T-helper 1 cell (primary cell): ENCODE measurements around the gene TEX2.
A peak's percentile ranks its signal among the peaks of the same experiment; 100 is the strongest.
"Not testable (repeated sequence)": the region's sequence is repeated elsewhere in the genome, so short reads cannot be mapped to it uniquely, and the experiment has no call there.

Experiments used
- DNase-seq, 5 donors: peaks; one replicate each; pipeline ENCODE4 v3.0.0-alpha.2; 2012 to 2020

Gene TEX2

DNA sequence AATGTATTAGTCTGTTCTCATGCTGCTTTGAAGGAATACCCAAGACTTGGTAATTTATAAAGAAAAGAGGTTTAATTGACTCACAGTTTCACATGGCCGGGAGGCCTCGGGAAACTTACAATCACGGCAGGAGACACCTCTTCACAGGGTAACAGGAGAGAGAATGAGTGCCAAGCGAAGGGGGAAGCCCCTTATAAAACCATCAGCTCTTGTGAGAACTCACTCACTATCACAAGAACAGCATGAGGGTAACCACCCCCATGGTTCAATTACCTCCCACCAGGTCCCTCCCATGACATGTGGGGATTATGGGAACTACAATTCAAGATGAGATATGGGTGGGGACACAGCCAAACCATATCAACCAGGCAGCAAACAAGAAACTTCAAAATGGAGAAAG lies 24.6 kb downstream of the TEX2 start:
- not testable (repeated sequence) for DNase-seq

DNA sequence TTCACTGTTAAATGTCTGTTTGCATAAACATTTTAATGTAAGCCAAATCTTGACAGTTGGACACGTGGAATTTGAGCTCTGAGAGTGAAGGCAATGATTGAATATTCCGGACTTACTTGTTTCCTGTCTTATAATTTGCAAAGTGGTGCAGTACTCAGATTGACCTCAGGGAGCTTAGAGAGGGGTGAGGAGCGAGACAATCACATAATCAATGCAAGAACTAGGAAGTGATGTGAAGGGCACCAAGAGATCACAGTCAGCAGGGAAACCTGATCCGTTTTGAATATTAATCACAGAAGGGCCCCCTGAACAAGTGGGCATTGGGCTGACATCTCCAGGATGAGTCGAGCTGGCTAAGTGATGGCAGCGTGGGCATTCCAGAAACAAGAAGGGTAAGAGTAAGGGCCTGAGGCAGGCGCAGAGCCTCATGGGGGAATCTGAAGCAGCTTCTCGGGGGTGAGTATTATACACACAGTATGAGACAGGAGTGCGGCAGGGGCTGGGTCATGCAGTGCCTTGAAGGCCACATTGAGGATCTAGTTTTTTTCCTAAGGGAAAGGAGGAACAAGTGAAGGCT lies 26.1 kb downstream of the TEX2 start:
- no peak for DNase-seq

DNA sequence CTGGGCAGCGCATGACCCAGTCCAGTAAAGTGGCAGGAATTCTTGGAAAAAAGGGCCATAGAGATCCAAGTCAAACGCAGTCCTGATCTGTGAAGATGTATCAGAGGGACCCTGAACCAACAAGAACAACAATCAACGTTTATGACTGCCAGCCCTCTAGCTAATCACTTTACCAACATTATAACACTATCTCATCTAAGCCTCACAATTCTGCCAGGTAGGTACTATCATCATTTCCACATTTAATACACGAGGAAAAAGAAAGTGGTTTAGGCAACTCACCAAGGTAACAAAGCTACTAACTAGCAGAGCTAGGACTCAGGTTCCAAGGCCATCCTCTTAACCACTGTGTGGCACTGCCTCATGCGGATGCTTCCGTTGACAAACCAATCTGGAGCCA lies 28.1 kb downstream of the TEX2 start:
- DNase-seq, result no peak

DNA sequence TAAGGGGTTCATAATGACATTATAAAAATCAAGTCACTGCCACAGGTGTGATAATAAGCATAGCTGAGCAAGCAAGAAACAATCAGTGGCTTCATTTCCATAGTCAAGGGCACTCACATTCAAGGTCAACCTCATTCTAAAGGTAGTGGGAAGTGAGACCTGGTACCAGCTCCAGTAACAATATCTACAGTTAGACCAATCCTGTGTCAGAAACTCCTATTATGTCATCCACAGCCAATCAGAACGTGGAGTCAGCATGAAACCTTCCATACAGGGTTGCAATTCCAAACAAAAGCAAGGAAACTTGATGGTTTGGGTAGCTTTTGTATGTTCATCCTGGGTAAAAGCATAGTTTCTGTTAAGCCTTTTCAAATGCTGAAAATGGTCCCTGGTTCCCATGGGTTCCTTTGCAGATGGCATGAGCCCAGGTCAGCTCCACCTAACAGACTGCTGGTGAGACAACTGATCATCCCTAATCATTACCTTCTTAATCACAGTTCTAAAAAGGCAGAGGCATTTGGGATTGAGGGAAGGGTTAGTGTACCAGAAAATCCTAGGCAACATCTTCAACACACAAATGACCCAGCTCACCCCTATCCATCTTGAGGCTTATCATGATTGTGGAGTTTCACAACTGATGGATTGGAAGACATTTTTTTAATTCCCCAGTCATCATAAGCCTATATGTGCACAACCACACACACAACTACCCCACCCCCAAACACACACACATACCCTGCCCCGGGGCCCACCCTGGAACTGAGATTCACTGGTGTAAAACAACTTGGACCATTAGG lies 30.4 kb downstream of the TEX2 start:
- no peak for DNase-seq

DNA sequence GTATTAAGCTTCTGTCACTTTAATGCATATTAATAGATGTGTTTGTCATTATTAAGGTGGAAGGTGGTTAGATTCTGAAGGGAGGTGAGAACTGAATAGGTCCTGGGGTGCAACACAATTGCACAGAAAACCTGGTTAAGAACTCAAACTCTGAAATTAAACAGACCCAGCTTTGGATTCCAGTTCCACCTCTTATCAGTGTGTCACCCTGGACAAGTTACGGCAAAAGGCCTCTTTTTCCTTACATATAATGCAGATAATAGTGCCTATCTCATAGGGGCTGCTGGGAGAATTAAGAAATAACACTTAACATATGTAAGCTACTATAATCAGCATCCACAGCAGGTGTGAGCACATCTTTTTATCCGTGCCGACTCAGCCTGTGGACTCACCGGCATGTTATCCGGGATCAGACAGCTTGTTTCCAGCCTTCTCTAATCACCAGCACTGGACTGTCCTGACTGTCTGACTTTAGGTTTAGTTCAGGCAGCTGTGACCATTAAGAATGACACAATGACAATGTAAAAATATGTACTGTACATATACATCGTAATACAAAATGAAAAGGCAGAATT lies 31.4 kb downstream of the TEX2 start:
- DNase-seq, result no peak

DNA sequence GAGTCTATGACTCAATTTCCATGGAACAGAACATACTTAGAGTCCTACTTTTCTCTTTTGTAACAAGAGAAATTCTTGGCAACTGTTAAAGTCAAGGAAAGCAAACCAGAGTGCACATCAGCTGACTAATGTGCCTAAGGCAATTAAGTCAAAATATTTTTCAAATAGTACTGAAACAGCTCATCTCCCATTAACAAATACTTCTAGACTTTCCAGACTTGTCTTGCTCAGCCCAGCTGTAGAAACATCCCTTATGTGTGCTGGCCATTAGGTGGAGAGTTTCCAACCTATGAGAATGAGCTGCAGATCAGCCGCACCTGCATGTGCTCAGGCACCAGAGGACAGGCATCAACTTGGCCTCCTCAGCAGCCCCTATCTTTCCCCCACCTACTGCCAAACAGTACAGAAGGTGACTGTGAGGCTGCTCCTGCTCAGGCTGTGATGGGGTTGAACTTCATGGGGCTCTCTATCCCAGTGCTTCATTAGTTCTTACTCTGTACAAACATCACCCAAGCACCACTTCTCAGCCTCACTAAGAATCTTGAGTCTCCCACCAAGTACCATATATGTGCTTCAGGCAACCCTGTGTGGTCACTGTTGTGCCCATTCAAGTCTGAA lies 32.2 kb downstream of the TEX2 start:
- no peak for DNase-seq

DNA sequence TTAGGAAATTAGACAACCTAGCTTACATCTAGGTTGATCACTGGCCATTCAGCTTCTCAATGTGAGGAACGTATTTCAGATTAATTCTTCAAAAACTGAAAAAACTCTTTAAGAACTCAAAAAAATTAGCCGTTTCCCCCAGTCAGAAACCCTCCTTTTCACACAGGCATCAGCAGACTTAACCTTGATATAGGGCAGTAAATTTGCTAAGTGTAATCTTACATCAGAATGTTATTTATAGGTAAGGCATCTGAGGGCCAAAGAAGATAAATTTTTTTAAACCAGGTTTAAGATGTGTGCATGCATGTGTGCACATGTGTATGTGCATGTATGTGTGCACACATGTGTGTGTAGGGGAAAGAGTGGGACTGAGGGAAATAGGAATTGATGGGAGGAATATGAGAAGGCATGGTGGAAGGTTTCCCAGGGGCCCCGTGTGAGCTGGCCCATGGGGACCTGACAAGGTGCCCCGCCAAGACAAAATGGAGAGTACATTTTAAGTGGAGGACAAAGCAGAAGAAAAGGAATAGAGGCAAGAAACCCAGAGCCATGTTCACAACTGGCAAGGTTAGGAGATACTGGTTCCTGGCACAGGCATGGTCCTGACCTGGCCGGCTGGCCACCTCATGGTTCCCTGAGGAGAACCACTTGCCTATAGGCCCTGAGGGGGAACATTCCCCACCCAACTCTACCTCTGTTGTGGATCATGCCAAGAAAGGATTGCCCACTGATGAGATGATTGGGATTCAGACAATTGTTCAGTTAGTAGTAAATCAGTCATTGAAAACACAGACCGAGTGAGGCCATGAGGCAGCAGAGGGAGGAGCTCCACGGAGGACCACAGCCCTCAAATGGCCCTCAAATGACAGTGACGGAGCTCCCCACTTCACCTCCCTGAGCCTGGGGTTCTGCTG lies 33.0 kb downstream of the TEX2 start:
- no peak for DNase-seq

DNA sequence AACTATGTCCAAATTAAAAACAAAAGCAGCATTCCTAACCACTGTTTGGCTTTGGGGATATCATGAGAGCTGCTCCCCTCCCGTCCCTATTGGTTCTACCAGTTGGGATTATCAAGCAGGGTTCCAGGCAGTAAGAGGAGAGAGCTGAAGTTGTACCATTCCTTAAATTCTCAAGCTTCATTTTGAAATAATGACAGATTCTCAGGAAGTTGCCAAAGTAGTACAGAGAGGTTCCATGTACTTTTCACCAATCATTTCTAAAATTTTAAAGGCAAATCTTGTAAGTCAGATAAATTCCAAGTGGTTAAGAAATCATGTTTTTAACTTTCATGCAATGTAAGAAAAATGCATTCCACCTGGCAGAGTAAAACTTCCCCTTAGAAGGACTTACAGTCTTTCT lies 36.9 kb downstream of the TEX2 start:
- DNase-seq, result no peak

DNA sequence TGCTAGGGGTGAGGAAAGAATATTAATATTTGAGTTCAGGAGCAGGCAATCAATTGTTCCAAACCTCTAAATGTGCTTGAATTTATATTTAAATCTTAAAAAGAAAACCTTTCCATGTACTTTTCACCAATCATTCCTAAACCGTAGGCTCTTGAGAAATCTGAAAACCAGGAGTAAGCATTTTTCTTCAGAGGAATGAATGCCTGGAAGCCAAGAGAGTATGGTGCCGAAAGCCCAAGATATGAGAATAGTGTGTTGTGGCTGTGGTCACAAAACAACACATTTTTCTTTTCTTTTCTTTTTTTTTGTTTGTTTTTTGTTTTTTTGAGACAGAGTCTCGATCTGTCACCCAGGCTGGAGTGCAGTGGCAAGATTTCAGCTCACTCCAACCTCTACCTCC lies 37.6 kb downstream of the TEX2 start:
- no peak for DNase-seq

DNA sequence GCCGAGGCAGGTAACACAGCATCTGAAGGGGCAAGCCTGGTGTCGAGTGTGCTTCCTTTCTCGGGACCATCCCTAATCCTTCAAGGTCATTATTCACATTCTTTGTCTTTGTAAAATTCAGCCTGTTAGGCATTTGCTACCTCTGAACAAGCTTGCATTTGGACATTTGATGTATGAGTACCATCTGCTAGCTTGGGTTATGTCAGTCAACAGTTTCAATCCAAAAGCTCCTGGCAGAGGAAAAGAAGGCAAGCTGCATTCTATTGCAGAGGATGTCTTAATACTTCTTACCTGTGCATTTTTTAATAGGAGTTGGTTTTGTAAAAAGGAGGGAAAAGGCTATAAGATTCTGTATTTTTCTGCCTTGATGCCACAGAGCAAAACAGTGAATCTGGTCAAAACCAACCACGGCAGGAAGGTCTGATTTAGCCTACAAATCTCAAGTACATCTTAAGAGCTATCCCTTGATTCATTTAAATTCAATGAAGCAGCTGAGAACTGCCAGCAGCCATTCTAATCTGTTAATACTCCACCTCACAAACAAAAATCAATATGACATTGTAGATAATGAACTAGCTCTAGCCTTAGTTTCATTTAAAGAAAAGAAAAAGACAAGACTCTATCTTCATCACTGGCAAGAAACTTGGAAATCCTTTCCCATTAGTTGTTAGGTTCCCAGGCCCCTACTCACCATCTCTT lies 39.0 kb downstream of the TEX2 start:
- DNase-seq, result no peak

DNA sequence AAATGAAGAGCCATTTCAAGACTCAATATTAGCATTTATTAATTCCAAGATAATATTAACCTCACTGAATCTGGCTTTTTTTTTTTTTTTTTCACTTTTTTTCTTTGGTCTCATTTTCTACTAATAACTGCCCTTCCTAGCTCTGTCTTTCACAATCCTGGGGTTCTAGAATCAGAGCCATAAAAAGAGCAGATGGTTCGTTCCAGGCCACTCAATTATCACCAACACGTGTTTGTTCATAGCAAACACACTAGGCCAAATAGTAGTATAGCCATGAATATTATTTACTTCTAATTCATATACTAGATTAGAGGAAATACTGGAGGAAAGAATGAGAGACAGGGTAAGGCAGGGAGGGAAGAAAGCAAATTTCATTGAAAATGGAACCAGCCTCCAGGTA lies 39.8 kb downstream of the TEX2 start:
- DNase-seq, result no peak

DNA sequence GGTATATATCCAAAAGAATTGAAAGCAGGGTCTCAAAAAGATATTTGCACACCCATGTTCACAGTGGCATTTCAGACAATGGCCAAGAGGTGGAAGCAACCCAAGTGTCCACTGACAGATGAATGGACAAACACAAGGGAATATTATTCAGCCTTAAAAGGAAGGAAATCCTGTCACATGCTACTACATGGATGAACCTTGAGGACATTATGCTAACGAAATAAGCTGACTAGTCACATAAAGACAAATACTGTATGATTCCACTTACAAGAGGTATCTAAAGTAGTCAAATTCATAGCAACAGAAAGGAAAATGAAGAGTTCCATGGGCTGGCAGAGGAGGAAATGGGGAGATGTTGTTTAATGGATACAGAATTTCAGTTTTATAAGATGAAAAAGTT lies 41.4 kb downstream of the TEX2 start:
- DNase-seq, result no peak

DNA sequence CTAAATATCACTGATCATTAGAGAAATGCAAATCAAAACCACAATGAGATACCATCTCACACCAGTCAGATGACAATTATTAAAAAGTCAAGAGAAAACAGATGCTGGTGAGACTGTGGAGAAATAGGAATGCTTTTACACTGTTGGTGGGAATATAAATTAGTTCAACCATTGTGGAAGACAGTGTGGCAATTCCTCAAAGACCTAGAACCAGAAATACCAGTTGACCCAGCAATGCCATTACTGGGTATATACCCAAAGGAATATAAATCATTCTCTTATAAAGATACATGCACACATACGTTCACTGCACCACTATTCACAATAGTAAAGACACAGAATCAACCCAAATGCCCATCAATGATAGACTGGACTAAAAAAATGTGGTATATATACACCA lies 42.5 kb downstream of the TEX2 start:
- DNase-seq, result not testable (repeated sequence)

DNA sequence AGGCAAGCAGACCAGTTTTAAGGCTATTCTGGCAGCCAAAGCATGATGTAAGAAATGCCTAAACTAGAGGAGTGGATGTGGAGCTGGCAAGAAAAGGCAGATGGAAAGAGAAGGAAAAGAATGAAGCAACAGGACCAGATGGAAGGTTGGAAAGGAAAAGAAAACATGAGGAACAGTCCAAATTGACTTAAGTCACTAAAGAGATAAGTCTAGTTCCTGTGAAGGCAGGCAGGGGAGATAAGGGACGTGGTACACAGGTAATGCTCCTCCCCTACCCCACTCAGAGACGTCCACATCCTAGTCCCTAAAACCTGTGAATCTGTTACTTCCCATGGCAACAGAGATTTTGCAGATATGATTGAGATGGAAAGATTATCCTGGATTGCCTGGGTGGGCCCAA lies 43.5 kb downstream of the TEX2 start:
- DNase-seq, result no peak

DNA sequence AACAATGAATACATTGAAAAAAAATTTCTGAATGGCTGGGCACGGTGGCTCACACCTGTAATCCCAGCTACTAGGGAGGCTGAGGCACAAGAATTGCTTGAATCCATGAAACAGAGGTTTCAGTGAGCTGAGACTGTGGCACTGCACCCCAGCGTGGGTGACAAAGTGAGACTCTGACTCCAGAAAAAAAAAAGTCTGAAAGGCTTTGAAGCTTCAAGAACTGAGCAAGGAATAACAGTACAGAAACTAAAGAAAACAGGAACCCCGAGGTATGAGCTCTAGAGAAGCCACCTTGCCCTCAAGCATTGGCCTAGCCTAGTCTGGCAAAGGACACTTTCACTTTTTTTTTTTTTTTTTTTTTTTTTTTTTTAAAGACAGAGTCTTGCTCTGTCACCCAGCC lies 45.0 kb downstream of the TEX2 start:
- DNase-seq, result peak in 1 of 5 donors; percentile 18

DNA sequence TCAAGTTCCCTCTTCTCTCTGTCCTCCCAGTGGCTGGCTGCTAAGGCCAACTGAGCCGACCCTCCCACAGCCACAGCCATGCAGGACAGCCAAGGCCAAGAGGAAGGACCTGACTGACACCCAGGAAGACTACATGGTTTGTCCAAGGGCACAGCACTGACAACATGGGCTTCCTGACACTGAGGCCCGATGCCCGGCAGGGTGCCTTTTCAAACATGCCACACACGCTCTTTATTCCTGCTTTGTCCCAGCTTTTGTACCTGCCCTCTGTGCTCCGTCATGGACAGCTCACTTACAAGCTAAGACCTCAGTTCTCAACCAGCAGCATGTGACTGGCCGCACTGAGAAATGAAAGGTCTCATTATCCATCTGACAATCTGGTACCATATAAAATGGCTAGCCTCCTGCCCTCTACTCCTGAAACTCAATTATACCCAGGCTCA lies 45.8 kb downstream of the TEX2 start:
- no peak for DNase-seq

DNA sequence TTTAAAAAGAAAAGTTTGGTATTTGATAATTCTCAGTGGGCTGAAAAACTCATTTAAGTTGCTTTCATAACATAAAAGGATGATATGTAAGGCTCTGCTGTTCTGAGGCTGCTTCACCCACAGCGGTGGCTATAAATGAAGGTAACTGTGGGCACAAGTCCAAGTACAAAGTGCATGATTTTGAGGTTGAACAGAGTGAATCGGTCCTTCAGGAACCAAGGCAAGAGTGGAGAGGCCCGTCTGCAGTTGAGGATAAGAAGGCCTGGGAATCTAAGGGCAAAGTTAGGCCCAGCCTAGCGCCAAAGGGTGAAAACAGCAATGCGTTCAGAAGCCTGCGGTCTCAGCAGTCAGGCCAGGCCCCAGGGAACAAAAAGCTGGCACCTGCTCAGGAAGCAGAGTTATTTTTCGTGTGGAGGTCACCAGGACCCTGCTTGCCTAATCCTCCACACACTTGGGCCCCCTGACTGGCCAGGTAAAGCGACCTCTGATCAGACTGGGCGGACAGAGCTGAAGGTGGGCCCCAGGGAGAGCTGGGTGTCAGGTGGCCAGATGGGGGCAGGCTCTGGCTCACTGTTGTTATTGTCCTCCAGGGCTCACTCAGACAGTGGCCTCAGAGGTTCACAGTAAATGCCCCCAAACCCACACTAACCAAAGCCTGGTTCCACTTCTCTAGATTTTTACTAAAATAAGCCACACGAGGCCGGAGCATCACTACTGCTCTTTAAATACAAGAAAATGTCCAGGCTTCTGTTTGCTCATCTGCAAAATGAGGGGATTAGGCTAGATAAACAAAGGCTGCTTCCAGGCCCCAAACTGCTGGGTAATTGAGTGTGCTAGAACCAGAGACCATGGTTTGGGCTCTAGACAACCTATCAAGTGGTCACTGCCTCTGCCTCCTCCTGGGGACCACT lies 46.5 kb downstream of the TEX2 start:
- DNase-seq, result no peak

DNA sequence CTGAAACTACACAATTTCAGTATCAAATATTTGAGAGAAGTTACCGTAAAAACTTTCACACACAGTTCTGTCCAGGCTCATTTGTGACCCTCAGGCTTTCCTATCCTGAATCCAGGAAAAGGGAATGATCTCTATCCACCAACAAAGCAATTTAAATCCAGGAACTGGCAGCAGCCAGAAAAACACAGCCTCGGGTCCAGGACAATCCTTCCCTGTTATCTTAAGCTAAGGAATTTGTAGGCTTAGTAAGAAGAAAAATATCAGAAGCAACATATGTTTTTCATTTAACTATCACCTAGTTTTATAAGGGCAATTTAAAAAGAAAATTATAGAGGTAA lies 47.1 kb downstream of the TEX2 start:
- no peak for DNase-seq

DNA sequence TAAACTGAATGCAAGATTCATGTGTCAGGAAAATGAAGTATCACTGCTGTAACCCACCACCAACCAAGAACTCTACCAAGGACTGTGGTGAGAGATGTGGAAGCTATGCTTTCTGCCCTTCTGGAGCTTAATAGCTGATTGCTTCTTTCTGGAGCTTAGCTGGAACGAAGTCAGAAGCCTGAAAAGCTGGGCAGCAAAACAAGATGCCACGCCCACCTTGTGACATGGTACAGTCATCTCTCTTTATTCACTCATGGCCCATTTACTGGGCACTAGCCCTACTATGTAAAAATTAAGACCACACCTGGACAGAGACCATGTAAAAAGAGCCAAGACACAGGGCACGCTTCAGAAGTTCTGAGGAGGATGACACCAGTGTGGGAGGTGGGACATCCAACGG lies 48.1 kb downstream of the TEX2 start:
- no peak for DNase-seq

DNA sequence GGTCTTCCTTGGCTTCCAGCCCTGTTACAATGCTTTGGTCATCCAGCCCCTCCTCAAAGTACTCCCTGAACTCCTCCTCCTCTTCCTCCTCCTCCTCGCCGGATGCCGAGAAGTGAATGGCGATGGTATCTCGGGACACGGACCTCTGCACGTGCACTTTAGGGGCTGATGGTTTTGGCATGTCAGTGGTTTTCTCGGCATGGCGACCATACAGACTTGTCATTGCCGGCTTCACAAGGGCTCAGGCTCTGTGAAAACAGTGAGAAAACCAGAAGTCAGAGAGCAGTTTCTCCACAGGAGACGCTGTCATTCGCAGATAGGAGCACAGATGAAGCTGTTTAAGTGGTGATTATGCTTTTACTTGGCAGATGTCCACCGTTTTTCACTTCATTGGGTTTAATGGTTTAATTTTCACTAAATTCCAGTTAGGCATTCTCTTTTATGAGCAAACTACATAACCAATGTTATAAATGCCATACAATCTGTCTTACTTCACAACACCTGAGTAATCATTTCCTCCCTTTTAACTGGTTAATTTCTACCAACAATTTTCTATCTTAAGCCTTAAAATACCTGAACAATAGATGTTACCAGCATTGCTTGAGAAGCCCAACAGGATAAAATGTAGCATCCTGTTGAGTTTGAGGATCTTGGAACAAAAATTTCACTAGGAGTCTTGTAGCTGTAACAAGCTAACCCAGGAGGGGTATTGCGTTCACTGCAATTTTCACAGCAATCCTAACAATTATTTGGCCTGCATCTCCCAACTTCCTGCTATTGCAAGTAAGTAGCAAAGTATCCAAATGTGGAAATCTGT lies 48.9 kb downstream of the TEX2 start:
- no peak for DNase-seq
